ENCODE data around the gene SPAG16. TPM values are rescaled to one million over a fixed set of nuclear protein-coding genes. Genes with fewer than 3 reads are reported as not detected.
"Not testable (repeated sequence)": the region's sequence is repeated elsewhere in the genome, so short reads cannot be mapped to it uniquely, and the experiment has no call there.

SPAG16 gene
- polyA plus RNA-seq, 1 donor = 53.7 TPM

DNA sequence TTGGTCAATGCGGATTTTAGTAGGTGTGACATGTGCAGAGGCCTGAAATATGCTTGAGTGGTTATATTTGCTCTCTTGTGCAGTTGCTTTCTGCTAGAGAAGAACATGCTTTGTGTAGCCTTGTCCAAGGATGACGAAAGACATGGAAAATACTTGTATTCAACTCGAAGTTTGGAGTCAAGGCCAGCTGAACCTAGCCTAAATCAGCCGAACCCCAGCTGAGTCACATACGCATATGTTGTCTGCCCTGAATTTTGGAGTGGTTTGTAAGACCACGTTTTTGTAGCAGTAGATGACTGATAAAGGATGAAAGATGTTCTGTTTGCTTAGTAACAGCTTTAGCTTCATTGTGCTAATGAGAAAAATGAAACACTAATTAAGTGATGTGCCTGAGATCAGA lies 22.5 kb upstream of the SPAG16 start:
- Histone ChIP-seq H3K4me3 (ENCODE audit: low read length) (no peak overlapping the region), H3K27me3 (ENCODE audit: control insufficient read depth, insufficient read depth, low read length) (no peaks in the 10 kb centered on the region), H3K27ac (ENCODE audit: low read length) (no peak overlapping the region), H3K9me3 (ENCODE audit: control insufficient read depth, low read depth, low read length) (no peaks in the 10 kb centered on the region), H3K4me1 (ENCODE audit: control insufficient read depth, insufficient read depth, low read length) (no peaks in the 10 kb centered on the region), H3K36me3 (ENCODE audit: control insufficient read depth, insufficient read depth, low read length) (no peaks in the 10 kb centered on the region)
- WGBS (ENCODE audit: insufficient coverage, low lambda C conversion rate) = no CpG with 5 or more reads among the region's 6 CpGs
- no peak for DNase-seq

DNA sequence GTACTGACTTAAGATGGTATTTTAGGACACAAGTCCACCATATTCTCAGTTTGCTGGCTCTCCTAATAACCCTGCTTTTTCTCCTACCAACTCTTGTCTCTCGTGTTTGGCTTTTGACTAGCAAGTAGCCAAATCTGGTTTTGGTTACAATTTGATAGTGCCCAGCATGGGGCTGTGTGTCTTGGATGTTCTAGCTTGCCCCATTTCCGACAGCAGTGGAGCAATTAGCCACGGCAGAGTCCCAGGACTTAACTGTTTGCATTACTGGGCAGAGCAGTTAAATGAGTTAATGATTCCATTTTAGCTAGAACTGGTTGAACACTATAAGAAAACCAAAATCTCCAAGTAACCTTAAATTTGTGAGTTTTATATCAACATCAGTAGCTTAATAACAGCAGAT lies 18.6 kb upstream of the SPAG16 start:
- H3K36me3 ChIP-seq (ENCODE audit: control insufficient read depth, insufficient read depth, low read length) = no peaks in the 10 kb centered on the region
- 80% methylated on average over 1 of the region's 3 CpGs for WGBS (ENCODE audit: insufficient coverage, low lambda C conversion rate)

DNA sequence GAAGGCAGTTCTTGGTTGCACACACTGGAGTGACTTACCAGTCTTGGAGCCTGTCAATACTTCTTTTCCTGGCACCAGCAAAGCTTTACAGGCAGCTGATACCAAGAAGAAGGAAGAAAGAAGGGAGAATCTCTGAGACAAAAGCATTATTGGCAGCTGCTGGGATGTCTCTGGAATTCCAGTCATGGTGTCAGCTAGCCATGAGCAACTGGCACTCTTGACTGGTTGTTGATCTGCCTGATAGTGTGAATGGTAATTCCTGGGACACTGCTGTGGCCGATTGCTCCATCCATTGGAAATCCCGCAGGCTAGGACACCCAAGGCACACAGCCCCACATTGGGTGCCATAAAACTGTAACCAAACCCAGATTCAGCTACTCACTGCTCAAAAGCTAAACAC lies 17.8 kb upstream of the SPAG16 start:
- no peaks in the 10 kb centered on the region for H3K4me1 ChIP-seq (ENCODE audit: control insufficient read depth, insufficient read depth, low read length)
- H3K4me3 ChIP-seq (ENCODE audit: low read length) = no peak overlapping the region
- H3K27ac ChIP-seq (ENCODE audit: low read length) = no peak overlapping the region
- no peaks in the 10 kb centered on the region for H3K36me3 ChIP-seq (ENCODE audit: control insufficient read depth, insufficient read depth, low read length)
- DNase-seq = no peak
- no peaks in the 10 kb centered on the region for H3K9me3 ChIP-seq (ENCODE audit: control insufficient read depth, low read depth, low read length)
- no peaks in the 10 kb centered on the region for H3K27me3 ChIP-seq (ENCODE audit: control insufficient read depth, insufficient read depth, low read length)
- no CpG with 5 or more reads among the region's 2 CpGs for WGBS (ENCODE audit: insufficient coverage, low lambda C conversion rate)

More for the DNA sequence above, 18.6 kb upstream of the SPAG16 start:
- no peaks in the 10 kb centered on the region for H3K9me3 ChIP-seq (ENCODE audit: control insufficient read depth, low read depth, low read length)
- H3K4me3 ChIP-seq (ENCODE audit: low read length) = no peak overlapping the region
- no peak for DNase-seq
- H3K27ac ChIP-seq (ENCODE audit: low read length) = no peak overlapping the region
- no peaks in the 10 kb centered on the region for H3K27me3 ChIP-seq (ENCODE audit: control insufficient read depth, insufficient read depth, low read length)
- H3K4me1 ChIP-seq (ENCODE audit: control insufficient read depth, insufficient read depth, low read length) = no peaks in the 10 kb centered on the region

DNA sequence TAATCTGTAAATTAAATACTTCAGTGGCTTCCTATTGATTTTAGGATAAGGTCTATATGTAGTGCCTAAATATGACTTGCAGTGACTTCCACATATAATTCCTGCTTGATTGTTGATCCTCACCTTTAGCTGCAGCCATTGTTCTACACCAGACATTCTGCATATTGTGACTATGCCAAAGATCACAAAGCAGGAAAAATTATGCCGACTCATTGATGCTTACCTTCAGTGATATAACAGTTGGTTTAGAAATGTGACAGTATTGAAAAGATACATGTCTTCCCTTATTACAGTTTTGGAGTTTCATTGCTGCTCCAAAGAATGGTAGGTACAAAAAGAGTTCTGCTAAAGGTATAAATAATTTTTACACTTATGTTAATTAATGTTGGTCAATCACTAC lies 12.3 kb upstream of the SPAG16 start:
- no peak overlapping the region for H3K4me3 ChIP-seq (ENCODE audit: low read length)
- no peak overlapping the region for H3K27ac ChIP-seq (ENCODE audit: low read length)
- no peaks in the 10 kb centered on the region for H3K27me3 ChIP-seq (ENCODE audit: control insufficient read depth, insufficient read depth, low read length)
- no CpG with 5 or more reads among the region's 1 CpG for WGBS (ENCODE audit: insufficient coverage, low lambda C conversion rate)
- H3K36me3 ChIP-seq (ENCODE audit: control insufficient read depth, insufficient read depth, low read length) = no peaks in the 10 kb centered on the region
- H3K4me1 ChIP-seq (ENCODE audit: control insufficient read depth, insufficient read depth, low read length) = no peaks in the 10 kb centered on the region
- H3K9me3 ChIP-seq (ENCODE audit: control insufficient read depth, low read depth, low read length) = no peaks in the 10 kb centered on the region
- DNase-seq = no peak

DNA sequence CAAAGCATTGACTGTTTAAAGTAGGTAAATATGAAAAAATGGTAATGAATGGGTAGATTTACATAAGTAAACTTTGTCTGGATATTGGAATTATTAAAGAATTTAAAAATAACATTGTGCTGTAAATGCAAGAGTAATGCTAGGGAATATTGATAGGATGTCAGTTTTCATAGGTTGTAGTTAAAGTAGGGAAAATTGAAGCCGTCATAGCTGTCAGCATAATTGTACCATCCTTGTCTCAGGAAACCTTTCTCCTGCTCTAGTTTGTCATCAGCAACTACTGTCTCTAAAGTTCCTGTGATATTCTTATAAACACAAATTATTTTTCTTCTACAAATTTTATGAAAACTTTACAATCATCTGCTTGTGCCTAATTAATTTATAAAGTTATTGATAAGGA lies 10.1 kb upstream of the SPAG16 start:
- DNase-seq = no peak
- Histone ChIP-seq H3K4me1 (ENCODE audit: control insufficient read depth, insufficient read depth, low read length) (no peaks in the 10 kb centered on the region), H3K4me3 (ENCODE audit: low read length) (no peak overlapping the region), H3K9me3 (ENCODE audit: control insufficient read depth, low read depth, low read length) (peaks cover 6% of the 10 kb centered on the region), H3K27me3 (ENCODE audit: control insufficient read depth, insufficient read depth, low read length) (no peaks in the 10 kb centered on the region), H3K36me3 (ENCODE audit: control insufficient read depth, insufficient read depth, low read length) (no peaks in the 10 kb centered on the region), H3K27ac (ENCODE audit: low read length) (no peak overlapping the region)
- 100% methylated on average over 1 of the region's 1 CpG for WGBS (ENCODE audit: insufficient coverage, low lambda C conversion rate)

DNA sequence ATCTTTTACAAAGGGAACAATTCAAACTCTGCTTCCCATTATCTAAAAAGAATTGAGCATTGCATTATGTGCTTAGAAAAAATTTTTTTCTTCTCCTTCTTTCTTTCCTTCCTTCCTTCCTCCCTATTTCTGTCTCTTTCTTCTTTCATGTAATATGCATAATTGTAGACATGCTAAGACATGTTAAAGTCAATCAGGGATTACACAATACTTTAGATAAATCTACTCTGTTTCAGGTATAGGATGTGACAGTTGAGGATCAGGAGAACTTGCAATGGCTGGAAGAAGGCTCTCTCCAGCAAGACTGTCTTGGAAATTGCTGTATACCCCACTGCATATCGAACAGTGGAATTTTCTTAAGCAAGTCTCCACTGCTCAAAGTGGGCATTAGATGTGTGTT lies 9.0 kb upstream of the SPAG16 start:
- Histone ChIP-seq H3K4me1 (ENCODE audit: control insufficient read depth, insufficient read depth, low read length) (no peaks in the 10 kb centered on the region), H3K36me3 (ENCODE audit: control insufficient read depth, insufficient read depth, low read length) (no peaks in the 10 kb centered on the region), H3K9me3 (ENCODE audit: control insufficient read depth, low read depth, low read length) (peaks cover 6% of the 10 kb centered on the region), H3K27me3 (ENCODE audit: control insufficient read depth, insufficient read depth, low read length) (no peaks in the 10 kb centered on the region), H3K4me3 (ENCODE audit: low read length) (no peak overlapping the region), H3K27ac (ENCODE audit: low read length) (no peak overlapping the region)
- no peak for DNase-seq
- no CpG with 5 or more reads among the region's 1 CpG for WGBS (ENCODE audit: insufficient coverage, low lambda C conversion rate)

DNA sequence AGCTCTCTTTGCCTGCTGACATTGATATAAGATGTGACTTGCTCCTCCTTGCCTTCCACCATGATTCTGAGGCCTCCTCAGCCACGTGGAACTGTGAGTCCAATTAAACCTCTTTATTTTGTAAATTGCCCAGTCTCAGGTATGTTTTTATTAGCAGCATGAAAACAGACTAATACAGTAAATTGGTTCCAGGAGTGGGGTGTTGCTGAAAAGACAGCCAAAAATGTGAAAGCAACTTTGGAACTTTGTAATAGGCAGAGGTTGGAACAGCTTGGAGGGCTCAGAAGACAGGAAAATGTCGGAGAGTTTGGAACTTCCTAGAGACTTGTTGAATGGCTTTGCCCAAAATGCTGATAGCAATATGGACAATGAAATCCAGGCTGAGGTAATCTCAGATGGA lies 7.1 kb upstream of the SPAG16 start:
- not testable (repeated sequence) for H3K36me3 ChIP-seq (ENCODE audit: control insufficient read depth, insufficient read depth, low read length); H3K27me3 ChIP-seq (ENCODE audit: control insufficient read depth, insufficient read depth, low read length); H3K4me1 ChIP-seq (ENCODE audit: control insufficient read depth, insufficient read depth, low read length); H3K27ac ChIP-seq (ENCODE audit: low read length); H3K4me3 ChIP-seq (ENCODE audit: low read length); DNase-seq; H3K9me3 ChIP-seq (ENCODE audit: control insufficient read depth, low read depth, low read length)
- no CpG with 5 or more reads among the region's 2 CpGs for WGBS (ENCODE audit: insufficient coverage, low lambda C conversion rate)

DNA sequence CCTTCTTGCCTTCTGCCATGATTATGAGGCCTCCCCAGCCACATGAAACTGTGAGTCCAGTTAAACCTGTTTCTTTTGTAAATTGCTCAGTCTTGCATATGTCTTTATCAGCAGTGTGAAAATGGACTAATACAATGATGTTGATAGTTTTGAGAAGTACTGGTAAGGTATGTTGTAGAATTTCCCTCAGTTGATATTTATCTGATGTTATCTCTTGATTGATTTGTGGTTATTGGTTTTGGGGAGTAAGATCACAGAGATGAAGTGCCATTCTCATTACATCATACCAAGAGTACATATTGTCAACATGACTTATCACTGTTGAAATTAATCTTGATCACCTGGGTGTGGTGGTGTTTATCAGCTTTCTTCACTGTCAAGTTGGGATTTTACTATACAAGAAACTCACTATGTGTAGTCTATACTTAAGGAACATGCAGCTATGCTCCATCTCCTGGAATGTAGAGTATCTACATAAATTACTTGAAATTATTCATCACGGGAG lies 5.1 kb upstream of the SPAG16 start:
- peaks cover 6% of the 10 kb centered on the region for H3K9me3 ChIP-seq (ENCODE audit: control insufficient read depth, low read depth, low read length)
- no peak for DNase-seq
- no peak overlapping the region for H3K27ac ChIP-seq (ENCODE audit: low read length)
- H3K36me3 ChIP-seq (ENCODE audit: control insufficient read depth, insufficient read depth, low read length) = no peaks in the 10 kb centered on the region
- H3K4me1 ChIP-seq (ENCODE audit: control insufficient read depth, insufficient read depth, low read length) = no peaks in the 10 kb centered on the region
- no peak overlapping the region for H3K4me3 ChIP-seq (ENCODE audit: low read length)
- 86% methylated on average over 1 of the region's 1 CpG for WGBS (ENCODE audit: insufficient coverage, low lambda C conversion rate)
- H3K27me3 ChIP-seq (ENCODE audit: control insufficient read depth, insufficient read depth, low read length) = no peaks in the 10 kb centered on the region

DNA sequence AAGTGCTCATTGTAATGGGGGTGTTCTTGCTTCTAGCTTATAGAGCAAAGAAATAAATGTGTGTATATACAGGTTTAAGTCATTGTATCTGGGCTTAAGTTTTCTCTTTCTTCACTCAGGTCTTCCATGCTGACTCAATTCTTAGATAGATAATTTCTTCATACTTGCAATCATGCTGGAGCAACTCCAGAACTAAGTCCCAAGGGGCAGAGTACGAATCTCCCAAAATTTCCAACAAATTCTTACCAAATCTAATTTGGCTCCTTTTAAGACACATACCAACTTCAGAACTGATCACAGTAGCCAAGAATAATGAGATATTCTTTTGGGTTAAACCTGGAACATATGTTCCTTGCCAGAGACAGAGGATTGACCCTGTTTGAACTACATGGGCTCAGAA lies 4.3 kb upstream of the SPAG16 start:
- Histone ChIP-seq H3K27me3 (ENCODE audit: control insufficient read depth, insufficient read depth, low read length) (no peaks in the 10 kb centered on the region), H3K9me3 (ENCODE audit: control insufficient read depth, low read depth, low read length) (peaks cover 6% of the 10 kb centered on the region), H3K27ac (ENCODE audit: low read length) (no peak overlapping the region), H3K4me3 (ENCODE audit: low read length) (no peak overlapping the region), H3K36me3 (ENCODE audit: control insufficient read depth, insufficient read depth, low read length) (no peaks in the 10 kb centered on the region), H3K4me1 (ENCODE audit: control insufficient read depth, insufficient read depth, low read length) (no peaks in the 10 kb centered on the region)
- DNase-seq = no peak
- WGBS (ENCODE audit: insufficient coverage, low lambda C conversion rate) = no CpG with 5 or more reads among the region's 1 CpG

DNA sequence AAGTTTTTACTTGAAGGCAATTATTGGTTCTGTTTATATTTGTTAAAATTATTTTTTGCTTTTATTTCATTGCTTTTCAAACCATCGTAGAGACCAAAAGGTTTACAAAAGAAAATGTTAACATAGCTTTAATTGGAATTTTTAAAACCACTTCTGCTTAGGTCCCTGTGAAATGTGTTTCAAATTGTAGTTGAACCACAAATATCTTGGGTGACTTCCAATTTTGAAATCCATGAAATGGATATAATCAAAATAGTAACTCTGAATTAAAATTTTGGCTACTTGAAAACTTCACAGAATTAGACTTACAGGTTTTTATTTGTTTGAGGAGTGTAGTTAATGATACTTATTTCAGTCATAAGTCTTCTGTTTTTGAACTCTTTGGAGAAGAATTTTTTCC lies 3.1 kb upstream of the SPAG16 start:
- WGBS (ENCODE audit: insufficient coverage, low lambda C conversion rate) = 89% methylated on average over 1 of the region's 1 CpG
- H3K4me3 ChIP-seq (ENCODE audit: low read length) = no peak overlapping the region
- peaks cover 6% of the 10 kb centered on the region for H3K9me3 ChIP-seq (ENCODE audit: control insufficient read depth, low read depth, low read length)
- no peak overlapping the region for H3K27ac ChIP-seq (ENCODE audit: low read length)
- H3K36me3 ChIP-seq (ENCODE audit: control insufficient read depth, insufficient read depth, low read length) = no peaks in the 10 kb centered on the region
- no peak for DNase-seq
- no peaks in the 10 kb centered on the region for H3K27me3 ChIP-seq (ENCODE audit: control insufficient read depth, insufficient read depth, low read length)
- H3K4me1 ChIP-seq (ENCODE audit: control insufficient read depth, insufficient read depth, low read length) = peaks cover 2% of the 10 kb centered on the region

DNA sequence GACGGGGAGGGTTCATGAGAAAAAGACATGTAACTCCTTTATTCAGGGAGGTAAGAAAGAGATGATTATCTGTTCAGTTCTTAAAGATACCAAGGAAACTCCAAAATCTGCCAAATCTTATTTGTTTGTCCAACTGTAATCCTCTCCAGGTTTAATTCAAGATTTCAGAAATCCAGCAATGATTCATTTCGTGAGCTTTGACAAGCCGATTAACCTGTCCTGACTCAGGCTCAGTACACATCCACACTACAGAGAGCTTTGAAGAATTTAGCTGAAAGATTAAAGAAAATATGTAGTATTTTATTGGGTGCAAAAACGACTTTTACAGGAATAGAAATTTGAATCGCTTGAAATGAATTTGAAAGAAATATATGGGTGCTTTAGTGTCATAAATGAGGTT lies 1.1 kb downstream of the SPAG16 start:
- no peak overlapping the region for H3K27ac ChIP-seq (ENCODE audit: low read length)

More for the DNA sequence above, 1.1 kb downstream of the SPAG16 start:
- Histone ChIP-seq H3K27me3 (ENCODE audit: control insufficient read depth, insufficient read depth, low read length) (no peaks in the 10 kb centered on the region), H3K4me3 (ENCODE audit: low read length) (peak overlapping the region; percentile 70), H3K36me3 (ENCODE audit: control insufficient read depth, insufficient read depth, low read length) (no peaks in the 10 kb centered on the region), H3K4me1 (ENCODE audit: control insufficient read depth, insufficient read depth, low read length) (peaks cover 2% of the 10 kb centered on the region), H3K9me3 (ENCODE audit: control insufficient read depth, low read depth, low read length) (no peaks in the 10 kb centered on the region)
- WGBS (ENCODE audit: insufficient coverage, low lambda C conversion rate) = 87% methylated on average over 4 of the region's 5 CpGs
- no peak for DNase-seq

Measured in large intestine (tissue), 3 donors.